Memory B cell (primary cell): ENCODE results near the gene POLR1G.
"Not testable (repeated sequence)": the region's sequence is repeated elsewhere in the genome, so short reads cannot be mapped to it uniquely, and the experiment has no call there.

Experiments used
- ATAC-seq: fragments of 150-1000 bp; cut with Tn5 transposase; 2 replicates; pipeline ENCODE4 v1.10.0; 2021; ENCODE audit warnings: low read depth, mild to moderate bottlenecking, moderate library complexity
- DNase-seq, 2 donors: peaks; one replicate each; pipeline ENCODE4 v3.0.0; 2022; ENCODE audit warnings: low spot score in 2 of 2
- H3K27ac Mint-ChIP-seq: one replicate; pipeline ENCODE4 v1.8.0; 2022; ENCODE audit warnings: mild to moderate bottlenecking, moderate library complexity, mixed read lengths
- H3K27me3 Mint-ChIP-seq: one replicate; pipeline ENCODE4 v1.8.0; 2022; ENCODE audit warnings: mixed read lengths
- H3K36me3 Mint-ChIP-seq: one replicate; pipeline ENCODE4 v1.8.0; 2022; ENCODE audit warnings: mild to moderate bottlenecking, mixed read lengths
- H3K4me1 Mint-ChIP-seq: one replicate; pipeline ENCODE4 v1.8.0; 2022; ENCODE audit warnings: mixed read lengths
- H3K4me3 Mint-ChIP-seq: one replicate; pipeline ENCODE4 v1.8.0; 2022; ENCODE audit warnings: mild to moderate bottlenecking, moderate library complexity, mixed read lengths
- H3K9me3 Mint-ChIP-seq: one replicate; pipeline ENCODE4 v1.8.0; 2022; ENCODE audit warnings: mixed read lengths

The POLR1G gene

DNA sequence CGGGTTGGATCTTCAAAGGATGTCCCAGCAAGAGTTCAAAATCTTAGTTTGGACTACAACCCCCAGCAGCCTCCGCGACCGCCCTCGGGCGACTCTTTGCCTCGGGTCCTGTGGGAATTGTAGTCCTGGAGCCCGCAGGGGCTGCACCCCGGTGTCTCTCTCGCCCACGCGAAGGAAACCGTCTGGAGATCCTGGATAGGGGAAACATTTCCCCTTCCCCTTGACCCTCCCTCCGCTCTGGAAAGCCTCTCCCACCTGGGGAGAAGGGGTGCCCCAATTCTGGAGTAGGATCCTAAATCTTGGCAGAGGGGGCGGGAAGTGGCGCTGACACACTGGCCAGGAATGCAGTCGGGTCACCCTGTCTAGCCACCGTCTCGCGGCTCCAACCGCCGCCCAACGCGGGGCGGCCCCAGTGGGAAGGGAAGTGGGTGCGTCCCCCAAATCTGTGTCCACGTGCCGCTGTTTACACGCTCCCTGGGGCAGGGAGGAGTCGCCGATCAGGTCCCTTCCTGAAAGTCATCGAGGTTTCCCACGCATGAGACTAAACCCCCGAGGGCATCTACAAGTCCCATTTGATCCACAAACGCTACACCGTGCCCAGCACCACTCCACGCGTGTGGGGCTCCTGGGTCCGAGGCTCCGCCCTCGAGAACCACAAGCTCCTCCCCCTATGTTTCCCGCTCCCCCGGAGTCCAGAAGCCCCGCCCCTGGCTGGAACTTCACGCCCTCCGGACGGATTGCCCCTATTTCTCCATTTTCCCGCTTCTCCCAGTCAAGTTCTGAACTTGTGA lies 814 bp upstream of the POLR1G start:
- DNase-seq (peak; percentile 80), ATAC-seq (peak; percentile 60)
- Mint-ChIP-seq H3K4me1 (peaks cover 31% of the 10 kb centered on the region), H3K4me3 (peak overlapping the region; percentile 96), H3K9me3 (no peaks in the 10 kb centered on the region), H3K36me3 (peaks cover 2% of the 10 kb centered on the region), H3K27ac (peak overlapping the region; percentile 92), H3K27me3 (peaks cover 16% of the 10 kb centered on the region)

- Mint-ChIP-seq H3K27ac (no peak overlapping the region), H3K4me1 (peaks cover 31% of the 10 kb centered on the region), H3K9me3 (no peaks in the 10 kb centered on the region), H3K27me3 (peaks cover 16% of the 10 kb centered on the region), H3K4me3 (peak overlapping the region; percentile 96), H3K36me3 (peaks cover 2% of the 10 kb centered on the region)
- no peak for DNase-seq
- no peak for ATAC-seq
These were observed 589 bp downstream of the POLR1G start for GRCh38 chr19:45407091-45407375.

DNA sequence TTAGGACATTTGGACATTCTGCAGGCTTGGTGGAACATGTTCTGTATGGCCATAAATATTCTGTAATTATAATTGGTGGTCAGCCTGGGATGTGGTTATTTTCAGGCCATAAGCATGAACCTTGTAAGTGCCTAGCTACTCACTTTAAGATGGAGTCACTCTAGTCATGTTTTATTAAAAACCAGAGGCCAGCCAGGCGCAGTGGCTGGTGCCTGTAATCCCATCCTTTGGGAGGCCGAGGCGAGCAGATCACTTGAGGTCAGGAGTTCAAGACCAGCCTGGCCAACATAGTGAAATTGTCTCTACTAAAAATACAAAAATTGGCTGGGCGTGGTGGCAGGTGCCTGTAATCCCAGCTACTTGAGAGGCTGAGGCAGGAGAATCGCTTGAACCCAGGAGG lies 1.1 kb downstream of the POLR1G start:
- not testable (repeated sequence) for H3K27ac Mint-ChIP-seq
- H3K27me3 Mint-ChIP-seq: peaks cover 16% of the 10 kb centered on the region

DNA sequence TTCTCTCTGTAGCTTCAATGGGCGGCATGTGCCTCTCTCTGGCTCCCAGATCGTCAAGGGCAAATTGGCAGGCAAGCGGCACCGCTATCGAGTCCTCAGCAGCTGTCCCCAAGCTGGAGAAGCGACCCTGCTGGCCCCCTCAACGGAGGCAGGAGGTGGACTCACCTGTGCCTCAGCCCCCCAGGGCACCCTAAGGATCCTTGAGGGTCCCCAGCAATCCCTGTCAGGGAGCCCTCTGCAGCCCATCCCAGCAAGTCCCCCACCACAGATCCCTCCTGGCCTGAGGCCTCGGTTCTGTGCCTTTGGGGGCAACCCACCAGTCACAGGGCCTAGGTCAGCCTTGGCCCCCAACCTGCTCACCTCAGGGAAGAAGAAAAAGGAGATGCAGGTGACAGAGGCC lies 1.7 kb downstream of the POLR1G start:
- H3K4me3 Mint-ChIP-seq: peak overlapping the region; percentile 9
- ATAC-seq: no peak
- no peak for DNase-seq
- H3K27ac Mint-ChIP-seq: no peak overlapping the region
- peaks cover 5% of the 10 kb centered on the region for H3K36me3 Mint-ChIP-seq
- peaks cover 14% of the 10 kb centered on the region for H3K27me3 Mint-ChIP-seq
- peaks cover 31% of the 10 kb centered on the region for H3K4me1 Mint-ChIP-seq
- H3K9me3 Mint-ChIP-seq: no peaks in the 10 kb centered on the region

More for the DNA sequence above, 1.1 kb downstream of the POLR1G start:
- H3K36me3 Mint-ChIP-seq, H3K4me3 Mint-ChIP-seq, H3K9me3 Mint-ChIP-seq, ATAC-seq, DNase-seq: not testable (repeated sequence)
- H3K4me1 Mint-ChIP-seq: peaks cover 31% of the 10 kb centered on the region

GRCh38 chr19:45408830-45409556 lies 2.5 kb downstream of the POLR1G start:
- Mint-ChIP-seq H3K27me3 (peaks cover 7% of the 10 kb centered on the region), H3K9me3 (no peaks in the 10 kb centered on the region), H3K4me1 (peaks cover 31% of the 10 kb centered on the region), H3K36me3 (peaks cover 11% of the 10 kb centered on the region), H3K4me3 (no peak overlapping the region), H3K27ac (peak overlapping the region; percentile 40)
- ATAC-seq (no peak), DNase-seq (no peak)

DNA sequence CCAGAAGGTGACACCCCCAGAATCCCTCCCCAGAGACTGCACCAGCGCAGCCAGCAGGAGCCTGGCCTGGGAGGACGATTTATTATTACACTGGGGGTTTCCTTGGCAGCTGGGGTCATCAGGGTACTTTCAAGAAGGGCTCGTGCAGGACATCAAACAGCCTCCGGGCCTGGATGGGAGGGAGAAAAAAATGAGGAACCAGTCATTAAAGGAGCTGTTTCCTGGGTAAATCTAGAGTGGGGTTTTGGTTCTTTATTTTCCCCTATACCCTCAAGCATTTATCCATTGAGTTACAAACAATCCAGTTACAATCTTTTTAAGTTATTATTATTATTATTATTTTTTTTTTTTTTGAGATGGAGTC lies 3.1 kb downstream of the POLR1G start:
- Mint-ChIP-seq H3K27ac (no peak overlapping the region), H3K4me1 (peaks cover 29% of the 10 kb centered on the region), H3K9me3 (no peaks in the 10 kb centered on the region), H3K27me3 (peaks cover 6% of the 10 kb centered on the region), H3K36me3 (peaks cover 15% of the 10 kb centered on the region), H3K4me3 (no peak overlapping the region)
- ATAC-seq (no peak), DNase-seq (no peak)

GRCh38 chr19:45410330-45410729 lies 3.9 kb downstream of the POLR1G start:
- H3K4me3 Mint-ChIP-seq, DNase-seq, H3K9me3 Mint-ChIP-seq, H3K27ac Mint-ChIP-seq, H3K27me3 Mint-ChIP-seq, ATAC-seq: not testable (repeated sequence)
- Mint-ChIP-seq H3K36me3 (peaks cover 16% of the 10 kb centered on the region), H3K4me1 (peaks cover 23% of the 10 kb centered on the region)

- H3K27ac Mint-ChIP-seq: no peak overlapping the region
- H3K9me3 Mint-ChIP-seq: no peaks in the 10 kb centered on the region
- DNase-seq: no peak
- peaks cover 15% of the 10 kb centered on the region for H3K4me1 Mint-ChIP-seq
- H3K4me3 Mint-ChIP-seq: no peak overlapping the region
- peaks cover 22% of the 10 kb centered on the region for H3K36me3 Mint-ChIP-seq
- H3K27me3 Mint-ChIP-seq: no peaks in the 10 kb centered on the region
- ATAC-seq: no peak
These were observed 7.1 kb downstream of the POLR1G start for GRCh38 chr19:45413497-45413896.

DNA sequence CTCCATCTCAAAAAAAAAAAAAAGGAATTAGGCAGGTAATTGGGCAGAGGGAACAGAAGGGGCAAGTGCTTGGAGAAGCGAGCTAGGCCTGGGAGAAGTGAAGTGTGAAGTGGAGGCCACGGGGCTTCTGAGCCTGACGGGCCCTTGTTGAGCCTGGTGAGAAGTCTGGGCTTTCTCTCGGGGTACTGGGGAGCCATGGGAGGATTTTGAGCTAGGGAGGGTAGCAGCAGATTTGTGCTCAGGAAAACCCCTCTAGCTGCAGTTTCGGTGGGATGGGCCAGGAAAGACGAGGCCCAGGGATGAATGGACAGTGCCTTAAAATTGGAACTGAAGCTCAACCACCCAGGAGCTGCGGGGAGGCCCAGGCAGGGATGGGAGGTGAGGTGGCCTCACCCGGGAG lies 8.0 kb downstream of the POLR1G start:
- no peaks in the 10 kb centered on the region for H3K9me3 Mint-ChIP-seq
- H3K36me3 Mint-ChIP-seq: peaks cover 20% of the 10 kb centered on the region
- peaks cover 15% of the 10 kb centered on the region for H3K4me1 Mint-ChIP-seq
- H3K4me3 Mint-ChIP-seq: no peak overlapping the region
- ATAC-seq (no peak), DNase-seq (no peak)
- peak overlapping the region; percentile 64 for H3K27ac Mint-ChIP-seq
- H3K27me3 Mint-ChIP-seq: no peaks in the 10 kb centered on the region

GRCh38 chr19:45417151-45417550 lies 10.7 kb downstream of the POLR1G start:
- no peak for ATAC-seq
- no peaks in the 10 kb centered on the region for H3K27me3 Mint-ChIP-seq
- no peak overlapping the region for H3K4me3 Mint-ChIP-seq
- peaks cover 28% of the 10 kb centered on the region for H3K4me1 Mint-ChIP-seq
- no peaks in the 10 kb centered on the region for H3K9me3 Mint-ChIP-seq
- H3K27ac Mint-ChIP-seq: no peak overlapping the region
- no peak for DNase-seq
- H3K36me3 Mint-ChIP-seq: peaks cover 28% of the 10 kb centered on the region

- H3K9me3 Mint-ChIP-seq: no peaks in the 10 kb centered on the region
- DNase-seq (no peak), ATAC-seq (no peak)
- peaks cover 24% of the 10 kb centered on the region for H3K36me3 Mint-ChIP-seq
- H3K27ac Mint-ChIP-seq: no peak overlapping the region
- peaks cover 38% of the 10 kb centered on the region for H3K4me1 Mint-ChIP-seq
- H3K4me3 Mint-ChIP-seq: peak overlapping the region; percentile 77
- H3K27me3 Mint-ChIP-seq: no peaks in the 10 kb centered on the region
These were observed 12.4 kb downstream of the POLR1G start for GRCh38 chr19:45418802-45419201.

- no peaks in the 10 kb centered on the region for H3K9me3 Mint-ChIP-seq
- peaks cover 44% of the 10 kb centered on the region for H3K4me1 Mint-ChIP-seq
- peak; percentile 55 to 59 for DNase-seq
- peak; percentile 90 for ATAC-seq
- H3K36me3 Mint-ChIP-seq: peaks cover 20% of the 10 kb centered on the region
- H3K27ac Mint-ChIP-seq: peak overlapping the region; percentile 70
- H3K27me3 Mint-ChIP-seq: no peaks in the 10 kb centered on the region
- H3K4me3 Mint-ChIP-seq: peak overlapping the region; percentile 66
These were observed 13.0 kb downstream of the POLR1G start for GRCh38 chr19:45419396-45419795.

GRCh38 chr19:45419895-45420294 lies 13.5 kb downstream of the POLR1G start:
- Mint-ChIP-seq H3K9me3 (no peaks in the 10 kb centered on the region), H3K4me1 (peaks cover 47% of the 10 kb centered on the region), H3K4me3 (peak overlapping the region; percentile 52), H3K27ac (peak overlapping the region; percentile 90), H3K36me3 (peaks cover 17% of the 10 kb centered on the region), H3K27me3 (no peaks in the 10 kb centered on the region)
- DNase-seq: no peak
- no peak for ATAC-seq

DNA sequence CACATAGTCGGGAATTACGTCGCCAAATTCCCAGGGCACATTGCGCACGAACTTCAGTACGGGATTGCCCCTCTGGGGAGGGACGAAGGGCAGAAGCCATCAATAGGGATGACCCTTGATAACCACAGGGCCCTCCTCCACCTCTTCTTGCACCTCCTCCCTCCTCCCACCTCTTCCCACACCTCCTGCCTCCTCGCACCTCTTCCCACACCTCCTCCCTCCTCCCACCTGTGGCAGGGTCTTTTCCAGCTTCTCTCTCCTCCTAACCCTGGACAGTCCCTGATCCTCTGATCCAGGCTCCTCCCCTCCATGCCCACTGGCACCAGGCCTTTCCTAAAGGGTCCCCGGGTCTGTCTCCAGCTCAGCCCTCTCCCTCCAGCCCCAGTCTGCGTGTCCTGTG lies 13.9 kb downstream of the POLR1G start:
- no peak for ATAC-seq
- Mint-ChIP-seq H3K36me3 (peaks cover 17% of the 10 kb centered on the region), H3K27me3 (no peaks in the 10 kb centered on the region), H3K9me3 (no peaks in the 10 kb centered on the region), H3K4me1 (peaks cover 47% of the 10 kb centered on the region), H3K4me3 (peak overlapping the region; percentile 75), H3K27ac (peak overlapping the region; percentile 90)
- DNase-seq: no peak
